ENCODE results near the gene KRT5. TPM values are rescaled to one million over a fixed set of nuclear protein-coding genes. Genes with fewer than 3 reads are reported as not detected.

Gene KRT5
- total and polyA plus RNA-seq, 2 donors (not counting 3 experiments of a cell fraction or from before 2014, with no cell fraction given): 0.32 to 0.86 TPM

GRCh38 chr12:52494100-52494499 is 26.1 kb downstream of the KRT5 start:
- CTCF ChIA-PET: interaction anchor here (1.2 to 2.3 kb wide), 2 partner anchors 10 to 377 kb away, joined by 3 to 6 read pairs; no protein-coding TSS in a partner anchor
- Histone ChIP-seq H3K4me1 (ENCODE audit: control insufficient read depth, extremely low read depth, insufficient read depth, low read length) (no peaks in the 10 kb centered on the region), H3K79me2 (ENCODE audit: control insufficient read depth, insufficient read depth, low read length) (no peaks in the 10 kb centered on the region), H4K20me1 (replicated peaks; ENCODE audit: control insufficient read depth, extremely low read depth, insufficient read depth, low read length) (no peaks in the 10 kb centered on the region), H3K4me3 (replicated peaks in 1 of 3; ENCODE audit: insufficient read depth in 1 of 3, low read depth in 1 of 3, low read length in 3 of 3) (no peak overlapping the region), H3K9ac (replicated peaks; ENCODE audit: extremely low read depth, insufficient read depth, low read length) (no peak overlapping the region), H3K27me3 (ENCODE audit: control insufficient read depth in 2 of 2, insufficient read depth in 2 of 2, low read length in 2 of 2) (peaks cover 6 to 10% of the 10 kb centered on the region in 2 experiments), H2AFZ (ENCODE audit: low read depth, low read length) (no peak overlapping the region), H3K9me1 (replicated peaks; ENCODE audit: control insufficient read depth, extremely low read depth, insufficient read depth, low read length) (no peaks in the 10 kb centered on the region), H3K9me3 (replicated peaks; ENCODE audit: control insufficient read depth, insufficient read depth, low read length) (no peaks in the 10 kb centered on the region), H3K36me3 (ENCODE audit: control insufficient read depth in 2 of 2, extremely low read depth in 1 of 2, insufficient read depth in 2 of 2, low read length in 2 of 2) (no peaks in the 10 kb centered on the region), H3K4me2 (ENCODE audit: insufficient read depth, low read length) (no peak overlapping the region), H3K27ac (ENCODE audit: insufficient read depth, low read depth, low read length) (no peak overlapping the region)
- TF ChIP-seq JUN (IDR thresholded peaks at IDR 0.05; ENCODE audit: borderline replicate concordance, insufficient read depth, insufficient read length, low read depth) (no peak), POLR2A (IDR thresholded peaks at IDR 0.05; ENCODE audit: low read depth, low read length) (no peak), EZH2 (IDR thresholded peaks at IDR 0.05; ENCODE audit: borderline replicate concordance, low read depth, low read length, severe bottlenecking) (no peak)
- intact Hi-C loops (cut with micrococcal nuclease): no loop called here
- dilution Hi-C loops (cut with MboI; ENCODE audit: extremely low pct_ligation_motif_present, low sequenced_read_pairs): no loop called here
- FAIRE-seq: no peak
- BruUV-seq (replicated peaks): no TSS peak
- no peak for DNase-seq (ENCODE audit: low read depth, low spot score)
- POLR2A ChIA-PET: no interaction called here

GRCh38 chr12:52493172-52493571 is 27.0 kb downstream of the KRT5 start, which contains the start of gene KRT6A:
Gene KRT6A (minus strand): TSS chr12:52493257. CDS start chr12:52493188, 69 bp downstream.
- Histone ChIP-seq H3K4me3 (replicated peaks in 1 of 3; ENCODE audit: insufficient read depth in 1 of 3, low read depth in 1 of 3, low read length in 3 of 3) (no peak within 1 kb of the TSS), H3K36me3 (ENCODE audit: control insufficient read depth in 2 of 2, extremely low read depth in 1 of 2, insufficient read depth in 2 of 2, low read length in 2 of 2) (no peaks in the 10 kb centered on the region), H3K9me1 (replicated peaks; ENCODE audit: control insufficient read depth, extremely low read depth, insufficient read depth, low read length) (no peaks in the 10 kb centered on the region), H3K9me3 (replicated peaks; ENCODE audit: control insufficient read depth, insufficient read depth, low read length) (no peaks in the 10 kb centered on the region), H3K9ac (replicated peaks; ENCODE audit: extremely low read depth, insufficient read depth, low read length) (no peak within 1 kb of the TSS), H3K4me2 (ENCODE audit: insufficient read depth, low read length) (no peak within 1 kb of the TSS), H3K27me3 (ENCODE audit: control insufficient read depth in 2 of 2, insufficient read depth in 2 of 2, low read length in 2 of 2) (peaks cover 2 to 8% of the 10 kb centered on the region in 2 experiments), H3K27ac (ENCODE audit: insufficient read depth, low read depth, low read length) (no peak within 1 kb of the TSS), H2AFZ (ENCODE audit: low read depth, low read length) (no peak within 1 kb of the TSS), H4K20me1 (replicated peaks; ENCODE audit: control insufficient read depth, extremely low read depth, insufficient read depth, low read length) (no peaks in the 10 kb centered on the region), H3K4me1 (ENCODE audit: control insufficient read depth, extremely low read depth, insufficient read depth, low read length) (no peaks in the 10 kb centered on the region), H3K79me2 (ENCODE audit: control insufficient read depth, insufficient read depth, low read length) (no peaks in the 10 kb centered on the region)
- FAIRE-seq (no peak), DNase-seq (ENCODE audit: low read depth, low spot score) (no peak)
- ChIA-PET CTCF (interaction anchor here (1.2 to 2.3 kb wide), 2 partner anchors 11 to 378 kb away, joined by 3 to 6 read pairs; no protein-coding TSS in a partner anchor), POLR2A (no interaction called here)
- no TSS peak for BruUV-seq (replicated peaks)
- TF ChIP-seq GATA2 (IDR thresholded peaks at IDR 0.05; ENCODE audit: insufficient read depth, insufficient read length, low read depth, low read length): no peak
- no peak for TF ChIP-seq JUN (IDR thresholded peaks at IDR 0.05; ENCODE audit: borderline replicate concordance, insufficient read depth, insufficient read length, low read depth)
- TF ChIP-seq POLR2AphosphoS5 (IDR thresholded peaks at IDR 0.05; ENCODE audit: insufficient read depth, low read depth, low read length): no peak
- TF ChIP-seq EZH2 (IDR thresholded peaks at IDR 0.05; ENCODE audit: borderline replicate concordance, low read depth, low read length, severe bottlenecking): no peak
- TF ChIP-seq CTCF (IDR thresholded peaks at IDR 0.05; ENCODE audit: extremely low read depth in 1 of 2, insufficient read depth in 1 of 2, low read depth in 1 of 2, low read length in 2 of 2): no peak
- TF ChIP-seq MYC (IDR thresholded peaks at IDR 0.05; ENCODE audit: low read depth, low read length): no peak
- TF ChIP-seq FOS (IDR thresholded peaks at IDR 0.05; ENCODE audit: borderline replicate concordance, insufficient read depth, low read length): no peak
- TF ChIP-seq MAX (IDR thresholded peaks at IDR 0.05; ENCODE audit: insufficient read depth, insufficient read length): no peak
- no peak for TF ChIP-seq POLR2A (IDR thresholded peaks at IDR 0.05; ENCODE audit: low read depth, low read length)
- dilution Hi-C loops (cut with MboI; ENCODE audit: extremely low pct_ligation_motif_present, low sequenced_read_pairs) (no loop called here), intact Hi-C loops (cut with micrococcal nuclease) (no loop called here)
